Measurements from ENCODE around the gene MRPL20.
"Not testable (repeated sequence)": the region's sequence is repeated elsewhere in the genome, so short reads cannot be mapped to it uniquely, and the experiment has no call there.

Gene MRPL20

DNA sequence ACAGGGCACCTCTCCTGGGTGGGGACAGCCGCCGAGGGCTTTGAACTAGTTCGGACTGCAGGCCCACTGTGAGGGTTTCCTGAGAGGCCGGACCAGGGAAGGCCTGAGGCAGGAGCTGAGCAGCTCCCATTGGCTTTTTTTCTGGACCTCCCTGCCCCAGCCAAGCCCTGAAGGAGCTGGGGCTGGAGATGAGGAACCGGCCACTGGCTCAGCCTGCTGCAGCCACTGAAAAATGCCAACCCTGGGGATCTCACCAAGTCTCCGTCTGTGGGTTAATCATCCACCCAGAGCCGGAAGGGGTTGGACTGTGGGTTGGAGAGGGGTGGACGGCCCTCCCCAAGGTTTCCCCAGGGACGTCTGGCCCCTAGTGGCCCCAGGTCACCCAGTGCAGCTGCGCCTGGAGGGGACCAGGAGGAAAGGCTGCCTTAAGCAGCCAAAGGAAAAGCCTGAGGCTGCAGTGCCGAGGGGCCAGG lies 30.8 kb upstream of the MRPL20 start:
- in situ Hi-C loops (cut with MboI; ENCODE audit: low sequenced_read_pairs): no loop called here

- in situ Hi-C loops (cut with MboI; ENCODE audit: low sequenced_read_pairs): no loop called here
Observed at GRCh38 chr1:1437033-1437903, 30.2 kb upstream of the MRPL20 start.

DNA sequence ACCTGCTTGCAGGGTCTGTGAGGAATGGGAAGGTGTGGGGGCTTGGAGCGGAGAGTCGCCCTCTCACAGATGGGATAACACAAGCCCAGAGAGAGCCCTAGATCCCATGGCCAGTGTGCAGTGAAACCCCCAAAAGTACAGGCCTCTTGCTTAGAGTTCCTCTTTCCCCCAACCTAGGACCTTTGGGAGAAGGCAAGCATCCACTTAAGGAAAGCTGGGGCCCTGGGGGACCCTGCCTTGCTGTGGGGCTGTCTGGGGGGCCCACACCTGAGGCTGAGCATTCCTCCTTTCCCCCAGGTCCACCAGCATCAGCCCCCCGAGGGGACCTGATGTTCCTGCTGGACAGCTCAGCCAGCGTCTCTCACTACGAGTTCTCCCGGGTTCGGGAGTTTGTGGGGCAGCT lies 29.5 kb upstream of the MRPL20 start:
- in situ Hi-C loops (cut with MboI; ENCODE audit: low sequenced_read_pairs): no loop called here

DNA sequence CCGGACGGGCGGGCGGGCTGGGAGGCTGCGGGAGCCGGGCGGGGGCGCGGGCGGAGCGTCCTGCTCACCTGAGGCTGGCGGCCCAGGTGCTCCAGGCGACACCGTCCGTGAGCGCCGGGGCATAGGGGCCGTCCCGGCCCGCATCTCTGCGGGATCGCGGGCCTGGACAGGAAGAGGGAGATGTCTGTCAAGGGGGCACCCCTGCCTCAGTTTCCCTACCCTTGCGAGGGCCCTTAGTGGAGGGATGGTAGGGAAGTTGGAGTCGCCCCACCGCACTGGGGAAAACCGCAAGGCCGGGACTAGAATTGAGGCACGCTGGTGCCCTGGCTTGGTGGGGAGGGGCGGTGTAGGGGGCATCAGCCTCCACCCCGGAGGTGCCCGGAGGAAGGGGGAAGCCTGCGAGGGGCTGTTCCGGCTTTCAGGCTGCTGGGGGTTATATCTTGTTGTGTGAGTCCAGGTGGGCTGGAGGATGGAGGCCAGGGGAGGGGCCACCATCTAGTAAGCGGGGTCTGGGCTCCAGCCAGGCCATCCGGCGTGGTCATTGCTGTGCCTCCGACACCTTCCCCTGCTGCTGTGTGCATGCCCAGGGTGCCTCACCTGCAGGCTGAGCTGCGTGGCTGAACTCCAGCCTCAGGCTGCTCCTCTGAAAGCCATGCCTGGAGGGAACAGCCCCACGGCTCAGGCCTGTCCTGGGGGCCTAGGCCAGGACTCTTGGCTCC lies 29.0 kb upstream of the MRPL20 start:
- in situ Hi-C loops (cut with MboI; ENCODE audit: low sequenced_read_pairs): no loop called here

DNA sequence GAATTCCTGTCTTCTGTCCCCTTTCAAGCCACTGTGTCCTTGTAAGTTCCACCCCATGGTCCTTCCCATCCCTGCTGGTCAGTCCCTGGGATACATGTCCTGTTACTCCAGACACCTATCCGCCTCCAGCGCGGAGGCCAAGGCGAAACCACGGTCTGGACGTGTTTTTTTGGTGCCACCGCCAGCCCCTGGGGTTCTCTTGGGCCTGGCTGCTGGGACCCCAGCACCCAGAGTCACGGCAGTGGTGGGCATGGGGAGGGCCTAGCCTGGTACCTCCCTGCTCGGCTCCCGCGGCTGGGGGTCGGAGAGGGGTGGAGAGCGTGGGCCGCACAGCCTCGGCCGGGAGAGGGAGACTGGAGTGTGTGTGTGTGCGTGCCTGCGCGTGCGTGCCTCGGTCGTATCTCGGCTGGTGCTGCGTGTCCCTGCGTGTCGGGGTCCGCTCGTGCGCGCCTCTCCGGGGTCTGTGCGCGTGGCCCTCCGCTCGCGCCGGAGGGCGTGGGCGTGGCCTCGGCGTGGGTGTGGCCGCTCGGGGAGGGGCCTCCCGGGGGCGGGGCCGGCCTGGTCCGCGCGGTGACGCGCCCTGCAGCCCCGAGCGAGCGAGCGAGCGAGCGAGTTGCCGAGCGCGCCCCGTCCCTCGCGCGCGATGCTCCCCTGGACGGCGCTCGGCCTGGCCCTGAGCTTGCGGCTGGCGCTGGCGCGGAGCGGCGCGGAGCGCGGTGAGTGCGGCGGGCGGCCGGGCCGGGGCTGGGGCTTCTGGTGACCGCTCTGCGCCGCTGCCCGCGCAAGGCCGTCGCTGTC lies 28.2 kb upstream of the MRPL20 start, which contains the start of gene VWA1:
Gene VWA1, plus strand, starts transcription at position 585 of the 798 bp plus-strand sequence. Its CDS starts 59 bp downstream, at position 644.
- in situ Hi-C loops (cut with MboI; ENCODE audit: low sequenced_read_pairs): no loop called here

GRCh38 chr1:1434824-1435105 lies 27.7 kb upstream of the MRPL20 start:
- in situ Hi-C loops (cut with MboI; ENCODE audit: low sequenced_read_pairs): no loop called here

DNA sequence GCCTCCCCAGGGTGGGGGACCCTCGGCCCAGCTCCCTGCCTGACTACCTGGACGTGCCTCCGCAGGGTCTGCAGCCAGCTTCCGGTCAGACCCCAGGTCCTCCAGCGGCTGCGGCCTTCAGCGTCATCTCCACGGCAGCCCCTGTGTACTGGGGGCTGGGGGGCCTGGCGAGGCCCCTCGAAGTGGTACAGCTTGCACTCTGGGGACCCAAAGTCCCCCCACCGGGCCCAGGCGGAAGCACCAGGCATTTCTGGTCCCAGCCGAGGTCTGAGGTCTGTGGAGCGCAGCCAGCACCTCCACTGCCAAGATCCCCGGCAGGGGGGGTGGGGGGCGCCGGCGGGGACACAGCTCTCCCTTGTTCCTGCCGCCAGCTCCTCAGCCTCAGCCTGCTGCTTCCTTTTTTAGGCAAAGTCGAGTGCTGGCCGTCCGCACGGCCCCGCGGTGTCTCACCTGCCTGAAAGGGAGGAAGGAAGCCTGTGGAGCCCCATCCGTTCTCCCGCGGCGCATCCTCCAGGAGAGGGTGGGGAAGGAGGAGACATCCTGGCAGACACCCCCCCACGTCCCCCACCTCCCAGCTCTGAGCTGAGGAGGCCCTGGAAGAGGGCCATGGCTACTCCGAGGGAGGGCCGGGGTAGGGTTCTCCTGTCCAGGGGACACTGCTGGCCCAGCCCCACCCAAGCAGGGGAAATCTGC lies 27.2 kb upstream of the MRPL20 start:
- in situ Hi-C loops (cut with MboI; ENCODE audit: low sequenced_read_pairs): no loop called here

DNA sequence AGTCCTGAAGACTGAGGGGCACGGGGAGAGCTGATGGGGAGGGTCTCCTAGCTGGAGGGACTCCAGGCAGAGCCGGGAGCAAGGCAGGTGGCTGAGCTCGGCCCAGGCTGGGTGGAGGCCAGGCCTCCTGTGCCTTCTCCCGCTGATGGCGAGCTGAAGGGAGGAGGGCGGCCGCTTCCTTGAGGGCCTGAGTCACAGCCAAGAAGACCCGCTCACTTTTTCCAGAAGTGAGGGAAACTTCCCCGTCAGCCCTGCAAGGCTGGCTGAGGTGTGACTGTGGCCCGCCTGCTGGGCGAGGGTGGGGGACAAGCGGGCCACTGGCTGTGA lies 26.7 kb upstream of the MRPL20 start:
- in situ Hi-C loops (cut with MboI; ENCODE audit: low sequenced_read_pairs): no loop called here

DNA sequence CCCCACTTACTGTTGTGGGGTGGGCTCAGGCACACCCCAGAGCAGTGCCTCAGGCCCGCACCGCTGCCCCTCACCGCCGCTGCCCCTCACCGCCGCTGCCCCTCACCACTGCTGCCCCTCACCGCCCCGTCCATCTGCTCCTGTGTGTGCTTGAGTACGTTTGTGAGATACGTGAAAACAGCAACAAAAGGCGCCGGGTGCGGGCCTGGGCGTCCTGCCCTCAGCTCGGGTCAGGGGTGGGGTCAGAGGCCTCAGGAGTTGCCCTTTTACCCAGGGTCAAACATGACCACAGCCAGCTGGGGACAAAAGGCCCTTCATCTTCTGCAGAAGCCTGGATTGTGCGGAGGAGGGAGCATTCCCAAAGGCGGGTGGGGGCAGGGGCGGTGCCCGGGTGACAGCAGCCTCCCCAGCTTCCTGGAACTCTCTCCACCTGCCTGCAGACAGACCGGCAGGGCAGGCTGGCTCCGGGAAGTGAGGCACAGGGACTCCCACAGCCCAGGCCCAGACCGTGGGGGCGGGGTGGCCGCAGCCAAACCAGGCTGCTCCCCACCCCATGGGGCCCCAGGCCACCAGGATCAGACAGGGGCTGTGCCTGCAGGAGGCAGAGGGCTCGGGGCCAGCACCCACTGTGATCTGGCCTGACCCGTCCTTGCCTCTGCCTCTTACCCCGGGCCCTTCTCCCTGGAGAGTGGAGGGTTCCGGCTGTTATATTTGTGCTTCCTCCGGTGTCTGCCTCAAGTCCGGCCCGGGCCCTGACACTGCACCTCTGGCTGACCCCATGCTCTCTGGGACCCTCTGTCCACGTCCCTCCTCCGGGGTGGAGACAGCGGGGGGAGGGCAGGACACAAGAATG lies 26.1 kb upstream of the MRPL20 start:
- in situ Hi-C loops (cut with MboI; ENCODE audit: low sequenced_read_pairs): no loop called here

- in situ Hi-C loops (cut with MboI; ENCODE audit: low sequenced_read_pairs): no loop called here
Observed at GRCh38 chr1:1432274-1432950, 25.3 kb upstream of the MRPL20 start.

DNA sequence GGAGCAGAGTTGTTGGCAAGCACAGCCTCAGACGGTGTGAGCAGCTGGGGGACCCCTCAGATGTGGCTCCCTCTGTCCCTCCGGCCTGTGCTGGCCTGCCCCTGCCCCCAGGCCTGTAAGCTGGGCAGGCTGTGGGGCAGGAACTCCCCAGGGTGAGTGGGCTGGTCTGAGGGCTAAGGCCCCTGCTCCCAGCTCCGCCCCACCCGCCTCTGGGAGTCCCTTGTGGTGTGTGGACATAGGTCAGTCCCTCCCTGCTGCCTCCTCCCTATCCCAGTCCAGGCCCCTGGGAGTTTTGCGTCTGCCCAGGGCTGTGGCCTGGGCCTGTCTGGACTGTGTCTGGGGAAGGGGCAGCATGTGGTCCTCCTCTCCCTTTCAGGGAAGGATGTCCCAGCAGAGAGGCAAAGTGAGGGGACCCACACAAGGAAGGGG lies 24.8 kb upstream of the MRPL20 start:
- in situ Hi-C loops (cut with MboI; ENCODE audit: low sequenced_read_pairs): no loop called here

GRCh38 chr1:1430992-1431844 lies 24.1 kb upstream of the MRPL20 start:
- in situ Hi-C loops (cut with MboI; ENCODE audit: low sequenced_read_pairs): no loop called here

DNA sequence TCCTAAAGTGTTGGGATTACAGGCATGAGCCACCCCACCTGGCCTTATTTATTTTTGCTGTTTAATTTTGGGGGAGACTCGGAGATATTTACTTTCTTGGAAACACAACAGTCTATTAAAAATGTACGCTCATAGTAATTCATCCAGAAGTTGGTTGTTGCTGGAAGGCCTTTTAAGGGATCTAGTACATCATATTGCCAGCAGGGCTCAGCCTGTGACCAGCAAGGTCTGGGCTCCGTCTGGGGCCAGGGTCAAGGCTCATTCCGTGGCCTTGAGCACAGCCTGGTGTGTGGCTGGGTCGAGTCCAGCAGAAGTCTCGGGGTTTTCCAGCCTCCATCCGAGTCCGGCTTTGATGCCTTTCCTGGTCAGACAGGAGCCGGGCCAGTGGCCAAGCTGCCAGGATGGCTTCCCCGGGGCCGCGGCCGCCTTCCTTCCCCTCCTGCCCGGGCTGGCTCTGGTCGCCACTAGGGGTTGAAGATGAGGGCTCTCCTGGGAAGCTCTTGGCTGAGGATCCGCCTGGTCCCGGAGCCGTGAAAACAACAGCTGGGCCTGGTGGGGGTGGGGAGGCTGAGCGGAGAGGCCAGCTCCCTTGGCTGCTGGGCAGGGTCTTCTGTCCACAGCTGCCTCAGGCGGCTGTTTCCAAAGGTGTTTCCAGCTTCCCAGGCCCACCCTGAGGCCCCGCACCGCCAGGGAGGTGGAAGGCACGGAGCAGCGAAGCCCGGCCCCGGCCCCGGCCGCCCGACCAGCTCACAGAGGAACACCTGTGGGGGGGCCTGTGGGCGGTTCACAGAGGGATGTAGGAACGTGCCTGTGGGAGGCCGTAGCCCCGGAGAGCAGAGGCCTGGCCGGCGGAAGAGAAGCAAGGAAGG lies 23.3 kb upstream of the MRPL20 start:
- in situ Hi-C loops (cut with MboI; ENCODE audit: low sequenced_read_pairs): no loop called here

- in situ Hi-C loops (cut with MboI; ENCODE audit: low sequenced_read_pairs): no loop called here
Observed at GRCh38 chr1:1429671-1430073, 22.6 kb upstream of the MRPL20 start.

DNA sequence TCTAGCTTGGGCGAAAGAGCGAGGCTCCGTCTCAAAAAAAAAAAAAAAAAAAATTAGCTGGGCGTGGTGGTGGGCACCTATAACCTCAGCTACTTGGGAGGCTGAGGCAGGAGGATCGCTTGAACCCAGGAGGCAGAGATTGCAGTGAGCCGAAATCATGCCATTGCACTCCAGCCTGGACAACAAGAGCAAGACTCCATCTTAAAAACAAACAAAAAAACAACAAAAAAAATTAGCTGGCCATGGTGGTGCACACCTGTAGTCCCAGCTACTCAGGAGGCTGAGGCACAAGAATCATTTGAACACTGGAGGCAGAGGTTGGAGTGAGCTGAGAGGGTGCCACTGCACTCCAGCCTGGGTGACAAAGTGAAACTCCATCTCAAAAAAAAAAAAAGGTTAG lies 21.9 kb upstream of the MRPL20 start:
- in situ Hi-C loops (cut with MboI; ENCODE audit: low sequenced_read_pairs): not testable (repeated sequence)

DNA sequence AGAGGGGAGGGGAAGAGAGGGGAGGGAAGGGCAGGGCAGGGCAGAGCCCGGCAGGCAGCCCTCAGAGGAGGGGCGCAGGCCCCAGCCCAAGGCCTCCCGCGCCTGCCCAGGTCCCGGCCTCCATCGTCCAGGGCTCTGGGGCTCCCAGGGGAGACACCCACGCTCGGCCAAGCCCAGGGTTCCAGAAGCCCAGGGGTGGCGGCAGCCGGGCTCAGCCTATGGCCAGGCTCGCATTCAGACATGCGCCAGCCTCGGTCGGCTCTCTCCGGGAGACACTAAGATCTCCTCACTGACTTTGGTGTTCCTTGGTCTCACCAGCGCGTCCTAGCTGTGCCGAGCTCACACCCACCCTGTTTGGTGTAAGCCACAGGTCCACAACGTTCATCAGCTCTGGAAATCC lies 21.1 kb upstream of the MRPL20 start:
- in situ Hi-C loops (cut with MboI; ENCODE audit: low sequenced_read_pairs): no loop called here

DNA sequence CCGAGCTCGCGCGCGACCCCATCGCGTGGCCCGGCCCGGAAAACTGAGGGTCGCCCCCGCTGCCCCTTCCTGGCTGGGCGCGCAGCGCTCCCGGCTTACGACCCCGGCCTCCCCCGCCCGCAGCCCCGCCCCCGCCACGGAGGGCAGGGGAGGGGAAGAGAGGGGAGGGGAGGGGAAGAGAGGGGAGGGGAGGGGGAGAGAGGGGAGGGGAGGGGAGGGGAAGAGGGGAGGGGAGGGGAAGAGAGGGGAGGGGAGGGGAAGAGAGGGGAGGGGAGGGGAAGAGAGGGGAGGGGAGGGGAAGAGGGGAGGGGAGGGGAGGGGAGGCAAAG lies 20.7 kb upstream of the MRPL20 start:
- in situ Hi-C loops (cut with MboI; ENCODE audit: low sequenced_read_pairs): no loop called here
